ENCODE results near the gene AMD1.
"Not testable (repeated sequence)": the region's sequence is repeated elsewhere in the genome, so short reads cannot be mapped to it uniquely, and the experiment has no call there.

Gene AMD1

DNA sequence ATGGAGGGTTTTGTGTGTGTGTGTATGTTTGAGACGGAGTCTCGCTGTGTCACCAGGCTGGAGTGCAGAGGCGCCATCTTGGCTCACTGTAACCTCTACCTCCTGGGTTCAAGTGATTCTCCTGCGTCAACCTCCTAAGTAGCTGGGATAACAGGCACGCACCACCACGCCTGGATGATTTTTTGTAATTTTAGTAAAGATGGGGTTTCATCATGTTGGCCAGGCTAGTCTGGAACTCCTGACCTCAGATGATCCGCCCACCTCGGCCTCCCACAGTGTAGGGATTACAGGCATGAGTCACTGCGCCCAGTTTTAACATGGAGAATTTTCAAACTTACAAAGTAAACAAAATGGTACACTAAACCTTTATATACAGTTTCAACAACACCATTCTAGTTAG, 22.8 kb downstream of the AMD1 start:
- Histone ChIP-seq H3K9me3 (ENCODE audit: control insufficient read depth, low read length) (peaks cover 4% of the 10 kb centered on the region), H3K4me1 (ENCODE audit: control insufficient read depth, insufficient read depth, low read length, poor library complexity, severe bottlenecking) (no peaks in the 10 kb centered on the region), H3K4me3 (ENCODE audit: extremely low read depth, insufficient read depth, low read length, poor library complexity, severe bottlenecking) (no peak overlapping the region), H3K27ac (ENCODE audit: low read depth, low read length, severe bottlenecking) (no peak overlapping the region), H3K36me3 (ENCODE audit: control insufficient read depth, insufficient read depth, low read length) (peaks cover 77% of the 10 kb centered on the region)
- WGBS, 2 experiments (ENCODE audit: insufficient coverage in 2 of 2) = 96 to 97% methylated on average over 4 to 6 of the region's 9 CpGs

DNA sequence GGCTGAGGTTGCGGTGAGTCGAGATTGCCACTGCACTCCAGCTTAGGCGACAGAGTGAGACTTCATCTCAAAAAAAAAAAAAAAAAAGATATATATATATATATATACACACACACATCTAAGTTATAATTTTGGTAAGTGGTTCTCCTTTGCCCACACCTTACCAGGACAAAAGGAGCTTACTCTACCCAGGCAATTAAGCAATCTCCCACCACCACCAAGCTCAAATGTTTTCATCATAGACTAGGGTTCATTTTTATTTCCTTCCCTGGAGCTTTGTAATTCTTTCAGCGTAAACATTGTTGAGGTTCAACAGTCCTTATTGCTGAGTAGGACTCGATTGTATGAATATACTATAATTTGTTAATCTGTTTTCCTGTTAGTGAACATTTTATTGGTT, 23.5 kb downstream of the AMD1 start:
- Histone ChIP-seq H3K27ac (ENCODE audit: low read depth, low read length, severe bottlenecking) (no peak overlapping the region), H3K36me3 (ENCODE audit: control insufficient read depth, insufficient read depth, low read length) (peaks cover 70% of the 10 kb centered on the region), H3K9me3 (ENCODE audit: control insufficient read depth, low read length) (peaks cover 4% of the 10 kb centered on the region), H3K4me1 (ENCODE audit: control insufficient read depth, insufficient read depth, low read length, poor library complexity, severe bottlenecking) (no peaks in the 10 kb centered on the region), H3K4me3 (ENCODE audit: extremely low read depth, insufficient read depth, low read length, poor library complexity, severe bottlenecking) (no peak overlapping the region)
- WGBS, 2 experiments (ENCODE audit: insufficient coverage in 2 of 2) = 100% methylated on average over 2 of the region's 5 CpGs; no CpG with 5 or more reads in 1 of the 2 experiments

DNA sequence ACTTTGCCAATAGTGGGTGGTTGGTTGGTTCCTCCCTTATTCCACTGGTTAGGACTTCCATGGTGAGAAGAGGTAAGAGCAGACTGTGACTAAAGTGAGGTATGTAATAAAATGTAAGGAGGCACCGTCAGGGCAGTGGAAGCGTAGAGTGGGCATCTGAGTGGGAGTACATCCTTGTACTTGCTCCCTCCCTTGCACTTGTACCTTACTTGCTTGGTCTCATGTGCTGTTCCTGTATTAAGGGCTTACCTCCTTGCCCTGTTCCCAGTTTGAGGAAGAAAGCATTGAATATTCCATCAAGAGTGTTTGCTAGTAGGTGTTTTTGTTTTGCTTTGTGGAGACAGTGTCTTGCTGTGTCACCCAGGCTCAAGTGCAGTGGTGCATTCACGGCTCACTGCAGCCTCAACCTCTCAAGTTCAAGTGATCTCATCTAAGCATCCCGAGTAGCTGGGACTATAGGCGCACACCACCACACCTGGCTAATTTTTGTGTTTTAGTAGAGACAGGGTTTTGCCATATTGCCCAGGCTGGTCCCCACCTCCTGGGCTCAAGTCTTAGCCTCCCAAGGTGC, 25.5 kb downstream of the AMD1 start:
- Histone ChIP-seq H3K4me1 (ENCODE audit: control insufficient read depth, insufficient read depth, low read length, poor library complexity, severe bottlenecking) (no peaks in the 10 kb centered on the region), H3K4me3 (ENCODE audit: extremely low read depth, insufficient read depth, low read length, poor library complexity, severe bottlenecking) (no peak overlapping the region), H3K9me3 (ENCODE audit: control insufficient read depth, low read length) (peaks cover 20% of the 10 kb centered on the region), H3K36me3 (ENCODE audit: control insufficient read depth, insufficient read depth, low read length) (peaks cover 57% of the 10 kb centered on the region), H3K27ac (ENCODE audit: low read depth, low read length, severe bottlenecking) (no peak overlapping the region)
- 97 to 100% methylated on average over 2 to 3 of the region's 5 CpGs for WGBS, 2 experiments (ENCODE audit: insufficient coverage in 2 of 2)

DNA sequence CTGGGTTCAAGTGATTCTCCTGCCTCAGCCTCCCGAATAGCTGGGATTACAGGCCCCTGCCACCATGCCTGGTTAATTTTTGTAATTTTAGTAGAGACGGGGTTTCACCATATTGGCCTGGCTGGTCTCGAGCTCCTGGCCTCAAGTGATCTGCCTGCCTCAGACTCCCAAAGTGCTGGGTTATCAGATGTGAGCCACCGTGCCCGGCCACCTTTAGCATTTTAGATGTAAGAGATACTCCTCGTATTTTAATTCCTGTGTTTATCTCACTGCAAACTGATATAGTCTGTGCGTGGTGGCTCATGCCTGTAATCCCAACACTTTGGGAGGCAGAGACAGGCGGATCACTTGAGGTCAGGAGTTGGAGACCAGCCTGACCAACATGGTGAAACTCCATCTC, 27.0 kb downstream of the AMD1 start:
- H3K4me1 ChIP-seq (ENCODE audit: control insufficient read depth, insufficient read depth, low read length, poor library complexity, severe bottlenecking) = not testable (repeated sequence)
- H3K9me3 ChIP-seq (ENCODE audit: control insufficient read depth, low read length) = peaks cover 20% of the 10 kb centered on the region
- peaks cover 42% of the 10 kb centered on the region for H3K36me3 ChIP-seq (ENCODE audit: control insufficient read depth, insufficient read depth, low read length)

DNA sequence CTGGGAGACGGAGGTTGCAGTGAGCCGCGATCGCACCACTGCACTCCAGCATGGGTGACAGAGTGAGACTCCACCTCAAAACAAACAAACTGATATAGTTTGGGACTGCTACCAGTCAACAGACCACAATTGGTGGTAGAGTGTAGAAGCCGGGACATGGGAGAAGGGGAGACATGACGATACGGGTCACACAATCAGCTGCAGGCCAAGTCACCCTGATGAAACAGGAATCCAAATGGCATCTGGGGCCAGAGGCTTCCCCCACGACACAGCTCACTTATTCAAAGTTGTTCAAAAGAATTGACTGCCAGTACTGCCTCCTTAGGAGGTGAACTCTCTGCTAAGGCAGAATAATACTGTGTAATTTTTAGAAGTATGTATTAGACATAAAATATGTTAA, 27.5 kb downstream of the AMD1 start:
- Histone ChIP-seq H3K9me3 (ENCODE audit: control insufficient read depth, low read length) (peaks cover 20% of the 10 kb centered on the region), H3K36me3 (ENCODE audit: control insufficient read depth, insufficient read depth, low read length) (peaks cover 37% of the 10 kb centered on the region), H3K27ac (ENCODE audit: low read depth, low read length, severe bottlenecking) (no peak overlapping the region), H3K4me3 (ENCODE audit: extremely low read depth, insufficient read depth, low read length, poor library complexity, severe bottlenecking) (no peak overlapping the region), H3K4me1 (ENCODE audit: control insufficient read depth, insufficient read depth, low read length, poor library complexity, severe bottlenecking) (no peaks in the 10 kb centered on the region)
- WGBS, 2 experiments (ENCODE audit: insufficient coverage in 2 of 2) = 88 to 97% methylated on average over 6 of the region's 8 CpGs

More for the DNA sequence above, 27.0 kb downstream of the AMD1 start:
- H3K4me3 ChIP-seq (ENCODE audit: extremely low read depth, insufficient read depth, low read length, poor library complexity, severe bottlenecking); H3K27ac ChIP-seq (ENCODE audit: low read depth, low read length, severe bottlenecking): not testable (repeated sequence)
- WGBS, 2 experiments (ENCODE audit: insufficient coverage in 2 of 2) = 91 to 98% methylated on average over 7 to 8 of the region's 8 CpGs

DNA sequence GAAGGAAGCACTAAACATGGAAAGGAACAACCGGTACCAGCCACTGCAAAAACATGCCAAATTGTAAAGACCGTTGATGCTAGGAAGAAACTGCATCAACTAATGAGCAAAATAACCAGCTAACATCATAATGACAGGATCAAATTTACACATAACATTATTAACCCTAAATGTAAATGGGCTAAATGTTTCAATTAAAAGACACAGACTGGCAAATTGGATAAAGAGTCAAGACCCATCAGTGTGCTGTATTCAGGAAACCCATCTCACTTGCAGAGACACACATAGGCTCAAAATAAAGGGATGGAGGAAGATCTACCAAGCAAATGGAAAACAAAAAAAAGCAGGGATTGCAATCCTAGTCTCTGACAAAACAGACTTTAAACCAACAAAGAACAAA, 31.7 kb downstream of the AMD1 start:
- H3K9me3 ChIP-seq (ENCODE audit: control insufficient read depth, low read length) = peaks cover 16% of the 10 kb centered on the region
- H3K4me3 ChIP-seq (ENCODE audit: extremely low read depth, insufficient read depth, low read length, poor library complexity, severe bottlenecking); H3K36me3 ChIP-seq (ENCODE audit: control insufficient read depth, insufficient read depth, low read length); H3K4me1 ChIP-seq (ENCODE audit: control insufficient read depth, insufficient read depth, low read length, poor library complexity, severe bottlenecking); H3K27ac ChIP-seq (ENCODE audit: low read depth, low read length, severe bottlenecking): not testable (repeated sequence)
- WGBS, 2 experiments (ENCODE audit: insufficient coverage in 2 of 2) = no CpG with 5 or more reads among the region's 2 CpGs

DNA sequence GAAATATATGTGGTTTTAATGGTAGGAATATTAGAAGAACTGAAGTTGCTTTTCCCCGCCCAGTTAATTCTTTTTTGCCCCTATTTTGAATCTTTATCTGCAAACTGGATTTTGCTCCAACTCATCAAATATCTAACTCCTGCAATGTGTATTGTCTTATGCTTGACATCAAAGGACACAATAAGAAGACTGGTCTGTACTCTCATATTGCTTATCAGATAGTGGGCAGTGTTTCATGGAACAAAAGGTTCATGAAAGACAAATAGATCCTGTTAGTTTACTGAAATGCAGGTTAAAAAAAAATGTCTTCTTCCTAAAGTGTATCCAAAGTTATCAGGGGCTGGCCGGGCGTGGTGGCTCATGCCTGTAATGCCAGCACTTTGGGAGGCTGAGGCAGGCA, 56.2 kb downstream of the AMD1 start:
- no peaks in the 10 kb centered on the region for H3K9me3 ChIP-seq (ENCODE audit: control insufficient read depth, low read length)
- 71 to 88% methylated on average over 2 of the region's 3 CpGs for WGBS, 2 experiments (ENCODE audit: insufficient coverage in 2 of 2)
- no peak overlapping the region for H3K27ac ChIP-seq (ENCODE audit: low read depth, low read length, severe bottlenecking)
- no peaks in the 10 kb centered on the region for H3K36me3 ChIP-seq (ENCODE audit: control insufficient read depth, insufficient read depth, low read length)
- H3K4me3 ChIP-seq (ENCODE audit: extremely low read depth, insufficient read depth, low read length, poor library complexity, severe bottlenecking) = no peak overlapping the region
- H3K4me1 ChIP-seq (ENCODE audit: control insufficient read depth, insufficient read depth, low read length, poor library complexity, severe bottlenecking) = no peaks in the 10 kb centered on the region

DNA sequence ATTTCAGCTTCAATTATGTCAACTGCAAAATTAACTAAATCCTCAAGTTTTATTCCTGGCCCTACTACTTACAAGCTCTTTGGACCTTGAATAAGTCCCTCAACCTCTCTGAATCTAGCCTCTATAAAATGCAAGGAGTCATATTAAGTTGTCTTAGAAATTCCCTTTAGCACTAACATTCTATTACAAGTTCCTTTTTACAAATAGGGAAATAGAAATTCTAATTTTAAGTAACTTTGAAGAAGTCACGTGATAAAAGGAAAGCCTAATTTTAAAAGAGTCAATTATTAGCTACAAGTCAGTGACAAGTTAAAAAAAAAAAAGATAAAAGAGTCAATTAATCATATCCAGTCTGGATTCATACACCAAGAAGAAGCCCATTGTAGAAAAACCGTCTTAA, 59.3 kb downstream of the AMD1 start:
- H3K4me3 ChIP-seq (ENCODE audit: extremely low read depth, insufficient read depth, low read length, poor library complexity, severe bottlenecking) = no peak overlapping the region
- peak overlapping the region; percentile 45 for H3K27ac ChIP-seq (ENCODE audit: low read depth, low read length, severe bottlenecking)
- WGBS, 2 experiments (ENCODE audit: insufficient coverage in 2 of 2) = 80% methylated on average over 1 of the region's 2 CpGs; no CpG with 5 or more reads in 1 of the 2 experiments
- H3K36me3 ChIP-seq (ENCODE audit: control insufficient read depth, insufficient read depth, low read length) = no peaks in the 10 kb centered on the region
- H3K4me1 ChIP-seq (ENCODE audit: control insufficient read depth, insufficient read depth, low read length, poor library complexity, severe bottlenecking) = no peaks in the 10 kb centered on the region
- H3K9me3 ChIP-seq (ENCODE audit: control insufficient read depth, low read length) = no peaks in the 10 kb centered on the region

DNA sequence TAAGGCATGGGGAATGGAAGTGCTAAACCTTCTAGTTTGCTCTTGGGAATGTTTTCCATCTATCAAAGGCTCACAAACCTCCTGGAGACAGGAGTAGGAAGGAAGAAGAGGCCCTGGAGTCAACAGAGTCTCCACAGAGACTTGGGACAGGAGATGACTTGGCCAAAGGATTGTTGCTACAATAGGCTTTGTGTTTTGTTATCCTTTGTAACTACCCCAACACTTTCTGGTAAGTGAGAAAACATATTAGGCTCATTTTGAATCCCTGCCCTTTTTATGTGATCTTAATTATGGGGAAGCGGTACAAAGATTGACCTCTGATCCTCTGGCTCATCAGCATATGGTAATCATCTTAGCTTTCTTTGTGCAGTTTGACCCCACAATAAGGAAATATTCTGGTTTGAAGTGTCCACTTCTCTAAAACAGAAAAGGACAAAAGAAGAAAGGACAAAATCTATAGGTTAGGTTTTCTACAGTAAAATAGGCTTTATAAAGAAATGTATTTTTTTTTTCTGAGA, 59.9 kb downstream of the AMD1 start:
- H3K9me3 ChIP-seq (ENCODE audit: control insufficient read depth, low read length) = no peaks in the 10 kb centered on the region
- 100% methylated on average over 1 of the region's 1 CpG; no CpG with 5 or more reads in 1 of the 2 experiments for WGBS, 2 experiments (ENCODE audit: insufficient coverage in 2 of 2)
- H3K36me3 ChIP-seq (ENCODE audit: control insufficient read depth, insufficient read depth, low read length) = no peaks in the 10 kb centered on the region
- H3K4me1 ChIP-seq (ENCODE audit: control insufficient read depth, insufficient read depth, low read length, poor library complexity, severe bottlenecking) = no peaks in the 10 kb centered on the region
- peak overlapping the region; percentile 45 for H3K27ac ChIP-seq (ENCODE audit: low read depth, low read length, severe bottlenecking)
- H3K4me3 ChIP-seq (ENCODE audit: extremely low read depth, insufficient read depth, low read length, poor library complexity, severe bottlenecking) = no peak overlapping the region

DNA sequence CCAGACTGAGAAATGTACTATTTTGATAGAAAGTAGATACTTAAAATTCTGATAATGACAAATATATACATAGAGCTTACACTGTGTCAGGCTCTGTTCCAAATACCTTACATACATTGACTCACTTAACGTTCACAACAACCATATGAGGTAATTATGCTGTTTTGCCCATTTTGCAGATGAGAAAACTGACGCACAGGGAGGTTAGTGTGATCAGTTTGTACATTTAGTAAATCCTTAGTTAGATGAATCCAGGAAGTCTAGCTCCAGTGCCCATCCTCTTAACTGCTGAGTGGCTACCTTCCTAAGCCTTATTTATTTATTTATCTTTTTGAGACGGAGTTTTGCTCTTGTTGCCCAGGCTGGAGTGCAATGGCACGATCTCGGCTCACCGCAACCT, 60.6 kb downstream of the AMD1 start:
- Histone ChIP-seq H3K9me3 (ENCODE audit: control insufficient read depth, low read length) (no peaks in the 10 kb centered on the region), H3K36me3 (ENCODE audit: control insufficient read depth, insufficient read depth, low read length) (no peaks in the 10 kb centered on the region), H3K4me3 (ENCODE audit: extremely low read depth, insufficient read depth, low read length, poor library complexity, severe bottlenecking) (no peak overlapping the region), H3K4me1 (ENCODE audit: control insufficient read depth, insufficient read depth, low read length, poor library complexity, severe bottlenecking) (no peaks in the 10 kb centered on the region), H3K27ac (ENCODE audit: low read depth, low read length, severe bottlenecking) (no peak overlapping the region)
- no CpG with 5 or more reads among the region's 6 CpGs for WGBS, 2 experiments (ENCODE audit: insufficient coverage in 2 of 2)

DNA sequence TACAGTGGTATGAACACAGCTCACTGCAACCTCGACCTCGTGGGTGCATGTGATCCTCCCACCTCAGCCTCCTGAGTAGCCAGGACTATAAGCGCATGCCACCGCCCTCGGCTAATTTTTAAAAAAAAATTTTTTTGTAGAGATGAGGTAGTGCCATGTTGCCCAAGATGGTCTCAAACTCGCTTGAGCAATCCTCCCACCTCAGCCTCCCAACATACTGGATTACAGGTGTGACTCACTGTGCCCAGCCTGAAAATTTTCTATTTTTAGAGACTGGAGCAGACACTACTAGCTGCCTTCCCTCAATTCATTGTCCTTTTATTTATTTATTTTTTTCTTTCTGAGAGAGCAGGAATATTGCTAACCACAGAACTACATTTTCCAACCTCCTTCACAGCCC, 63.6 kb downstream of the AMD1 start:
- 100% methylated on average over 3 of the region's 6 CpGs; no CpG with 5 or more reads in 1 of the 2 experiments for WGBS, 2 experiments (ENCODE audit: insufficient coverage in 2 of 2)
- Histone ChIP-seq H3K9me3 (ENCODE audit: control insufficient read depth, low read length) (no peaks in the 10 kb centered on the region), H3K4me1 (ENCODE audit: control insufficient read depth, insufficient read depth, low read length, poor library complexity, severe bottlenecking) (no peaks in the 10 kb centered on the region), H3K36me3 (ENCODE audit: control insufficient read depth, insufficient read depth, low read length) (no peaks in the 10 kb centered on the region), H3K4me3 (ENCODE audit: extremely low read depth, insufficient read depth, low read length, poor library complexity, severe bottlenecking) (no peak overlapping the region), H3K27ac (ENCODE audit: low read depth, low read length, severe bottlenecking) (no peak overlapping the region)

Data from mesodermal cell (in vitro differentiated cells).